HepG2 (cell line): ENCODE data around the gene BPIFA1. TPM values are rescaled to one million over a fixed set of nuclear protein-coding genes. Genes with fewer than 3 reads are reported as not detected.
A peak's percentile ranks its signal among the peaks of the same experiment; 100 is the strongest.

Source experiments
- ADNP ChIP-seq: sonication (generic); formaldehyde crosslinking; IDR thresholded peaks from 2 replicates; pipeline ENCODE4 v1.4.0; 2020; ENCODE audit warnings: missing genetic modification reagents
- DNMT1 ChIP-seq: sonication (generic); formaldehyde crosslinking; IDR thresholded peaks from 2 replicates; pipeline ENCODE4 v1.5.1; 2020; ENCODE audit warnings: mild to moderate bottlenecking, missing genetic modification reagents
- ETV6 ChIP-seq: sonication (generic); formaldehyde crosslinking; conservative IDR thresholded peaks from 2 replicates; pipeline ENCODE4 v1.4.0; 2020; ENCODE audit warnings: missing genetic modification reagents
- GLI4 ChIP-seq: sonication (generic); formaldehyde crosslinking; IDR thresholded peaks from 2 replicates; pipeline ENCODE4 v1.5.1; 2020; ENCODE audit warnings: missing genetic modification reagents, mild to moderate bottlenecking, moderate library complexity, borderline replicate concordance
- HNRNPH1 ChIP-seq: fragments of 200-400 bp; formaldehyde crosslinking; optimal IDR thresholded peaks from 2 replicates; pipeline ENCODE3; 2017; ENCODE audit warnings: mild to moderate bottlenecking, low read depth, low read length
- MXI1 ChIP-seq: IDR thresholded peaks from 3 replicates; pipeline ENCODE4 v1.6.1; 2012; ENCODE audit warnings: low read depth, low read length, inconsistent platforms, borderline replicate concordance
- MZF1 ChIP-seq: sonication (generic); formaldehyde crosslinking; IDR thresholded peaks from 2 replicates; pipeline ENCODE4 v1.8.1; 2023; ENCODE audit warnings: mild to moderate bottlenecking, missing genetic modification reagents, borderline replicate concordance
- PRDM10 ChIP-seq: sonication (generic); formaldehyde crosslinking; IDR thresholded peaks from 2 replicates; pipeline ENCODE4 v1.4.0; 2020; ENCODE audit warnings: low read depth, missing genetic modification reagents
- RBM39 ChIP-seq: fragments of 200-400 bp; formaldehyde crosslinking; IDR thresholded peaks from one replicate; pipeline ENCODE4 v1.6.1; 2018; ENCODE audit warnings: antibody characterized with exemption, mild to moderate bottlenecking, low read depth, low read length; ENCODE audit not compliant: poor library complexity, severe bottlenecking
- ZC3H4 ChIP-seq: sonication (generic); formaldehyde crosslinking; IDR thresholded peaks from 2 replicates; pipeline ENCODE4 v1.4.0; 2020; ENCODE audit warnings: missing genetic modification reagents, borderline replicate concordance
- ZEB1 ChIP-seq: IDR thresholded peaks from 2 replicates; pipeline ENCODE4 v1.6.1; 2012; ENCODE audit warnings: mild to moderate bottlenecking, low read depth, inconsistent platforms; ENCODE audit not compliant: insufficient replicate concordance
- ZNF251 ChIP-seq: sonication (generic); formaldehyde crosslinking; IDR thresholded peaks from 2 replicates; pipeline ENCODE4 v1.9.0; 2021; ENCODE audit warnings: mild to moderate bottlenecking, missing genetic modification reagents
- ZNF501 ChIP-seq: sonication (generic); formaldehyde crosslinking; IDR thresholded peaks from 2 replicates; pipeline ENCODE4 v1.5.1; 2020; ENCODE audit warnings: mild to moderate bottlenecking, moderate library complexity, missing genetic modification reagents
- ZNF567 ChIP-seq: sonication (generic); formaldehyde crosslinking; IDR thresholded peaks from 2 replicates; pipeline ENCODE4 v1.8.1; 2023; ENCODE audit warnings: mild to moderate bottlenecking, missing genetic modification reagents, borderline replicate concordance
- ZNF672 ChIP-seq: sonication (generic); formaldehyde crosslinking; IDR thresholded peaks from 2 replicates; pipeline ENCODE4 v1.8.1; 2022; ENCODE audit warnings: missing genetic modification reagents
- ZNF709 ChIP-seq: sonication (generic); formaldehyde crosslinking; IDR thresholded peaks from 2 replicates; pipeline ENCODE4 v1.5.0; 2020; ENCODE audit warnings: mild to moderate bottlenecking, missing genetic modification reagents
- ZSCAN30 ChIP-seq: sonication (generic); formaldehyde crosslinking; IDR thresholded peaks from 2 replicates; pipeline ENCODE4 v1.5.0; 2020; ENCODE audit warnings: mild to moderate bottlenecking, missing genetic modification reagents
- polyA plus RNA-seq, 8 experiments: library from polyadenylated mRNA; depleted of rRNA in 3 of 8; stranded (reverse) in 7 of 8; unstranded in 1 of 8; fragments of >200 nt; fragmentation: Illumina TruSeq in 4 of 8; extraction: Trizol in 4 of 8; gene quantifications; 2 replicates each; pipeline versions ENCODE4 v1.2.1 to v1.2.3, GENCODE V29; 2011 to 2016; ENCODE audit warnings: low read depth in 4 of 8, missing spikeins in 1 of 8, mixed read lengths in 1 of 8; ENCODE audit not compliant: insufficient read depth in 1 of 8
- total RNA-seq, 5 experiments: library from RNA; depleted of rRNA; stranded (reverse); fragments of >200 nt; fragmentation: Illumina TruSeq; extraction: Trizol; gene quantifications; 2 replicates each; pipeline ENCODE4 v1.2.3, GENCODE V29; 2016; ENCODE audit warnings: low read depth in 1 of 5
- TF ChIP-seq, protein P1 (sequence below): sonication (generic); formaldehyde crosslinking; IDR thresholded peaks from 2 replicates; pipeline ENCODE4 v1.8.1; 2023; ENCODE audit warnings: mild to moderate bottlenecking, inconsistent platforms, moderate library complexity, missing genetic modification reagents, borderline replicate concordance
- TF ChIP-seq, protein P2 (sequence below): sonication (generic); formaldehyde crosslinking; IDR thresholded peaks from 2 replicates; pipeline ENCODE4 v1.4.0; 2020; ENCODE audit warnings: missing genetic modification reagents, borderline replicate concordance
- TF ChIP-seq, protein P3 (sequence below): IDR thresholded peaks from 2 replicates; pipeline ENCODE4 v1.6.1; 2018; ENCODE audit warnings: missing genetic modification reagents, mild to moderate bottlenecking, missing compliant biosample characterization

The BPIFA1 gene
- total and polyA plus RNA-seq, 2 of the 13 experiments (the other 11 are each of a cell fraction or from before 2014, with no cell fraction given), result not detected

- no peak for TF ChIP-seq PRDM10
- no peak for TF ChIP-seq ZNF672 (CRISPR knock-in tag)
- TF ChIP-seq ZNF567 (CRISPR knock-in tag), result no peak
- TF ChIP-seq, protein P1, sequence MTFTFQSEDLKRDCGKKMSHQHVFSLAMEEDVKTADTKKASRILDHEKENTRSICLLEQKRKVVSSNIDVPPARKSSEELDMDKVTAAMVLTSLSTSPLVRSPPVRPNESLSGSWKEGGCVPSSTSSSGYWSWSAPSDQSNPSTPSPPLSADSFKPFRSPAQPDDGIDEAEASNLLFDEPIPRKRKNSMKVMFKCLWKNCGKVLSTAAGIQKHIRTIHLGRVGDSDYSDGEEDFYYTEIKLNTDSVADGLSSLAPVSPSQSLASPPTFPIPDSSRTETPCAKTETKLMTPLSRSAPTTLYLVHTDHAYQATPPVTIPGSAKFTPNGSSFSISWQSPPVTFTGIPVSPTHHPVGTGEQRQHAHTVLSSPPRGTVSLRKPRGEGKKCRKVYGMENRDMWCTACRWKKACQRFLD (CRISPR knock-in tag), result no peak
- no peak for TF ChIP-seq ZSCAN30 (CRISPR knock-in tag)
- no peak for TF ChIP-seq DNMT1 (CRISPR knock-in tag)
- no peak for TF ChIP-seq ZC3H4 (CRISPR knock-in tag)
- TF ChIP-seq, protein P2, sequence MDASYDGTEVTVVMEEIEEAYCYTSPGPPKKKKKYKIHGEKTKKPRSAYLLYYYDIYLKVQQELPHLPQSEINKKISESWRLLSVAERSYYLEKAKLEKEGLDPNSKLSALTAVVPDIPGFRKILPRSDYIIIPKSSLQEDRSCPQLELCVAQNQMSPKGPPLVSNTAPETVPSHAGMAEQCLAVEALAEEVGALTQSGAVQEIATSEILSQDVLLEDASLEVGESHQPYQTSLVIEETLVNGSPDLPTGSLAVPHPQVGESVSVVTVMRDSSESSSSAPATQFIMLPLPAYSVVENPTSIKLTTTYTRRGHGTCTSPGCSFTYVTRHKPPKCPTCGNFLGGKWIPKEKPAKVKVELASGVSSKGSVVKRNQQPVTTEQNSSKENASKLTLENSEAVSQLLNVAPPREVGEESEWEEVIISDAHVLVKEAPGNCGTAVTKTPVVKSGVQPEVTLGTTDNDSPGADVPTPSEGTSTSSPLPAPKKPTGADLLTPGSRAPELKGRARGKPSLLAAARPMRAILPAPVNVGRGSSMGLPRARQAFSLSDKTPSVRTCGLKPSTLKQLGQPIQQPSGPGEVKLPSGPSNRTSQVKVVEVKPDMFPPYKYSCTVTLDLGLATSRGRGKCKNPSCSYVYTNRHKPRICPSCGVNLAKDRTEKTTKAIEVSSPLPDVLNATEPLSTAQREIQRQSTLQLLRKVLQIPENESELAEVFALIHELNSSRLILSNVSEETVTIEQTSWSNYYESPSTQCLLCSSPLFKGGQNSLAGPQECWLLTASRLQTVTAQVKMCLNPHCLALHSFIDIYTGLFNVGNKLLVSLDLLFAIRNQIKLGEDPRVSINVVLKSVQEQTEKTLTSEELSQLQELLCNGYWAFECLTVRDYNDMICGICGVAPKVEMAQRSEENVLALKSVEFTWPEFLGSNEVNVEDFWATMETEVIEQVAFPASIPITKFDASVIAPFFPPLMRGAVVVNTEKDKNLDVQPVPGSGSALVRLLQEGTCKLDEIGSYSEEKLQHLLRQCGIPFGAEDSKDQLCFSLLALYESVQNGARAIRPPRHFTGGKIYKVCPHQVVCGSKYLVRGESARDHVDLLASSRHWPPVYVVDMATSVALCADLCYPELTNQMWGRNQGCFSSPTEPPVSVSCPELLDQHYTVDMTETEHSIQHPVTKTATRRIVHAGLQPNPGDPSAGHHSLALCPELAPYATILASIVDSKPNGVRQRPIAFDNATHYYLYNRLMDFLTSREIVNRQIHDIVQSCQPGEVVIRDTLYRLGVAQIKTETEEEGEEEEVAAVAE (CRISPR knock-in tag), result no peak
- peak; percentile 74 for TF ChIP-seq ZNF501 (CRISPR knock-in tag)
- TF ChIP-seq GLI4 (CRISPR knock-in tag), result peak; percentile 62; the same call in 1 of the 2 replicates
- TF ChIP-seq ETV6 (CRISPR knock-in tag), result peak; percentile 63; the same call in 1 of the 2 replicates
- no peak for TF ChIP-seq RBM39
- no peak for TF ChIP-seq ZNF709 (CRISPR knock-in tag)
- no peak for TF ChIP-seq MZF1 (CRISPR knock-in tag)
- TF ChIP-seq ZEB1, result no peak
- TF ChIP-seq ZNF251 (CRISPR knock-in tag), result no peak
- TF ChIP-seq, protein P3, sequence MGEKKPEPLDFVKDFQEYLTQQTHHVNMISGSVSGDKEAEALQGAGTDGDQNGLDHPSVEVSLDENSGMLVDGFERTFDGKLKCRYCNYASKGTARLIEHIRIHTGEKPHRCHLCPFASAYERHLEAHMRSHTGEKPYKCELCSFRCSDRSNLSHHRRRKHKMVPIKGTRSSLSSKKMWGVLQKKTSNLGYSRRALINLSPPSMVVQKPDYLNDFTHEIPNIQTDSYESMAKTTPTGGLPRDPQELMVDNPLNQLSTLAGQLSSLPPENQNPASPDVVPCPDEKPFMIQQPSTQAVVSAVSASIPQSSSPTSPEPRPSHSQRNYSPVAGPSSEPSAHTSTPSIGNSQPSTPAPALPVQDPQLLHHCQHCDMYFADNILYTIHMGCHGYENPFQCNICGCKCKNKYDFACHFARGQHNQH (CRISPR knock-in tag), result peak; percentile 26; the same call in 1 of the 2 replicates
- no peak for TF ChIP-seq MXI1
- TF ChIP-seq ADNP (CRISPR knock-in tag), result no peak
- TF ChIP-seq HNRNPH1, result no peak
Observed at GRCh38 chr20:33281550-33282146, 45.9 kb downstream of the BPIFA1 start (continued).
